Thymus (tissue), 11 donors: ENCODE data around the gene CNTNAP3. TPM values are rescaled to one million over a fixed set of nuclear protein-coding genes. Genes with fewer than 3 reads are reported as not detected.
"Not testable (repeated sequence)": the region's sequence is repeated elsewhere in the genome, so short reads cannot be mapped to it uniquely, and the experiment has no call there.

Experiments used
- DNase-seq, 9 donors: peaks; one replicate each; pipeline ENCODE4 v3.0.0-alpha.2; 2013; ENCODE audit warnings: low spot score in 9 of 9, low read depth in 6 of 9, missing footprints in 1 of 9
- H3K27ac ChIP-seq, 2 donors: one replicate each; pipeline ENCODE4 v1.5.1; 2013; ENCODE audit warnings: control low read depth in 1 of 2, low read depth in 1 of 2, low read length in 1 of 2, mild to moderate bottlenecking in 1 of 2, moderate library complexity in 1 of 2
- H3K27me3 ChIP-seq, 2 donors: one replicate each; pipeline ENCODE4 v1.5.1; 2013; ENCODE audit warnings: low read length in 1 of 2; ENCODE audit not compliant: control insufficient read depth in 2 of 2, insufficient read depth in 1 of 2
- H3K36me3 ChIP-seq, 2 donors: one replicate each; pipeline ENCODE4 v1.5.1; 2013; ENCODE audit warnings: low read length in 1 of 2, mild to moderate bottlenecking in 1 of 2, moderate library complexity in 1 of 2; ENCODE audit not compliant: control insufficient read depth in 2 of 2, insufficient read depth in 2 of 2
- H3K4me1 ChIP-seq, 2 donors: one replicate each; pipeline ENCODE4 v1.5.1; 2013; ENCODE audit warnings: low read length in 2 of 2; ENCODE audit not compliant: control insufficient read depth in 2 of 2, insufficient read depth in 2 of 2
- H3K4me3 ChIP-seq, 2 donors: one replicate each; pipeline ENCODE4 v1.5.1; 2013; ENCODE audit warnings: low read length in 2 of 2, control low read depth in 1 of 2, mild to moderate bottlenecking in 1 of 2
- H3K9me3 ChIP-seq, 2 donors: one replicate each; pipeline ENCODE4 v1.5.1; 2013; ENCODE audit warnings: low read length in 1 of 2, mild to moderate bottlenecking in 1 of 2; ENCODE audit not compliant: control insufficient read depth in 2 of 2, insufficient read depth in 1 of 2
- WGBS: extraction: QIAGEN DNeasy Blood & Tissue Kit; methylation state at CpG from one replicate; pipeline ENCODE4 v1.1.7; 2013; 5-methylcytosine and 5-hydroxymethylcytosine counted together
- polyA plus RNA-seq: library from polyadenylated mRNA; stranded (reverse); fragments of 200-250 nt; gene quantifications from one replicate; pipeline ENCODE4 v1.2.3, GENCODE V29; 2013
- total RNA-seq: library from RNA; stranded (reverse); fragments of 120-200 nt; gene quantifications from one replicate; pipeline ENCODE4 v1.2.4, GENCODE V29; 2013
- donor health status: healthy.

CNTNAP3 gene
- total and polyA plus RNA-seq, 2 donors = 2.8 to 4.4 TPM

- not testable (repeated sequence) for H3K4me3 ChIP-seq, DNase-seq, H3K27ac ChIP-seq, H3K4me1 ChIP-seq, H3K27me3 ChIP-seq, H3K36me3 ChIP-seq, H3K9me3 ChIP-seq
- WGBS = 76% methylated on average over 4 of the region's 4 CpGs
Measured at GRCh38 chr9:39082574-39082973, 205.4 kb downstream of the CNTNAP3 start.

- 73% methylated on average over 3 of the region's 3 CpGs for WGBS
Measured at GRCh38 chr9:39080081-39080480, 207.9 kb downstream of the CNTNAP3 start.

GRCh38 chr9:39078621-39079256 is 209.2 kb downstream of the CNTNAP3 start:
- not testable (repeated sequence) for H3K4me3 ChIP-seq, H3K36me3 ChIP-seq, H3K9me3 ChIP-seq, H3K27ac ChIP-seq, DNase-seq, H3K4me1 ChIP-seq, H3K27me3 ChIP-seq
- WGBS = 8% methylated on average over 49 of the region's 49 CpGs

More at GRCh38 chr9:39080081-39080480, 207.9 kb downstream of the CNTNAP3 start:
- H3K9me3 ChIP-seq, H3K4me3 ChIP-seq, H3K27ac ChIP-seq, H3K27me3 ChIP-seq, DNase-seq, H3K4me1 ChIP-seq, H3K36me3 ChIP-seq: not testable (repeated sequence)

GRCh38 chr9:39073537-39073936 is 214.4 kb downstream of the CNTNAP3 start:
- H3K9me3 ChIP-seq, H3K4me1 ChIP-seq, H3K36me3 ChIP-seq, H3K4me3 ChIP-seq, H3K27me3 ChIP-seq, DNase-seq, H3K27ac ChIP-seq: not testable (repeated sequence)
- WGBS = 84% methylated on average over 8 of the region's 8 CpGs

- not testable (repeated sequence) for H3K4me1 ChIP-seq, DNase-seq, H3K36me3 ChIP-seq, H3K9me3 ChIP-seq, H3K27me3 ChIP-seq, H3K27ac ChIP-seq, H3K4me3 ChIP-seq
- 85% methylated on average over 5 of the region's 5 CpGs for WGBS
Measured at GRCh38 chr9:39067683-39068082, 220.3 kb downstream of the CNTNAP3 start.

- not testable (repeated sequence) for H3K27me3 ChIP-seq, H3K27ac ChIP-seq, H3K9me3 ChIP-seq, DNase-seq, H3K36me3 ChIP-seq, H3K4me1 ChIP-seq, H3K4me3 ChIP-seq
- WGBS = 97% methylated on average over 5 of the region's 5 CpGs
Measured at GRCh38 chr9:39062966-39063365, 225.0 kb downstream of the CNTNAP3 start.

- not testable (repeated sequence) for H3K4me3 ChIP-seq, H3K4me1 ChIP-seq, H3K27me3 ChIP-seq, DNase-seq, H3K27ac ChIP-seq, H3K9me3 ChIP-seq, H3K36me3 ChIP-seq
- WGBS = 90% methylated on average over 8 of the region's 8 CpGs
Measured at GRCh38 chr9:39054453-39054852, 233.5 kb downstream of the CNTNAP3 start.

- not testable (repeated sequence) for DNase-seq, H3K4me3 ChIP-seq, H3K27ac ChIP-seq, H3K27me3 ChIP-seq, H3K4me1 ChIP-seq, H3K36me3 ChIP-seq, H3K9me3 ChIP-seq
- 60% methylated on average over 3 of the region's 3 CpGs for WGBS
Measured at GRCh38 chr9:39046833-39047232, 241.1 kb downstream of the CNTNAP3 start.

- H3K27ac ChIP-seq, H3K36me3 ChIP-seq, H3K9me3 ChIP-seq, DNase-seq, H3K4me3 ChIP-seq, H3K27me3 ChIP-seq, H3K4me1 ChIP-seq: not testable (repeated sequence)
- 96% methylated on average over 27 of the region's 27 CpGs for WGBS
Measured at GRCh38 chr9:39042352-39042803, 245.6 kb downstream of the CNTNAP3 start.

- H3K27me3 ChIP-seq, H3K27ac ChIP-seq, H3K4me3 ChIP-seq, H3K36me3 ChIP-seq, H3K4me1 ChIP-seq, DNase-seq, H3K9me3 ChIP-seq: not testable (repeated sequence)
- WGBS = 95% methylated on average over 10 of the region's 10 CpGs
Measured at GRCh38 chr9:39041774-39042173, 246.2 kb downstream of the CNTNAP3 start.
